ENCODE results near the gene SYT6.

DNA sequence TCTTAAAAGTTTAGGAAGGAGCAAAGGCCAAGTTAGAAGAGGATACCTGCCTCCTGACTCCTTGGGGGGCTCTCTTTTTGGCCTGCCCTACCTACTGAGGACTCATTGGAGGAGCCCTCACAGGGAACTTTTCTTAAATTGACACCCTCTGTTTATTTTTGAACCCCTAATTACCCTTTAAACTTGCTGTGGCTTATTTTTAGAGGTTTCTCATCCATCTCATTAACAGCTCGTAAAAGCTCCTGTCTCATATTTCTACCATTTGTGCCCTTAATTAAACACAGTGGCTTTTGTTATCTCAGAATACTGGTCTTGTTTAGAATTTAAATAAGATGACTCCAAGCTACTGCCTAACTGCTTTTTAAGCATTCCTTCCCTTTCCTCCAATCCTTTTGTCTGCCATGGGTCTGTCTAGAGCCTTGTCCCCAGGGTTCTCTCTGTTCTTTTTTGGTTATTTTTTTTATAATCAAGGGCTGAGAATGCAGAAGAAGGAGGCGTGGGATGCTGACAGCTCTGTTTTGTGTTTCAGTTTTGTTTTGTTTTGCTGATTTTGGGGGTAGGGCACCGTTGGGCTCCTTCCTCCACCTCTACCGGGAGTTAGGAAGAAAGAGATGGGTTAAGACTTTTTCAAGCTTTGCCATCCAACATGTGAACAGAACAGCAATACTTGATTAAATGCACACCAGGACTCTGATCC is 78.0 kb downstream of the SYT6 start:
- no peak for TF ChIP-seq POLR2A (IDR thresholded peaks at IDR 0.05)
- TF ChIP-seq, protein P1, sequence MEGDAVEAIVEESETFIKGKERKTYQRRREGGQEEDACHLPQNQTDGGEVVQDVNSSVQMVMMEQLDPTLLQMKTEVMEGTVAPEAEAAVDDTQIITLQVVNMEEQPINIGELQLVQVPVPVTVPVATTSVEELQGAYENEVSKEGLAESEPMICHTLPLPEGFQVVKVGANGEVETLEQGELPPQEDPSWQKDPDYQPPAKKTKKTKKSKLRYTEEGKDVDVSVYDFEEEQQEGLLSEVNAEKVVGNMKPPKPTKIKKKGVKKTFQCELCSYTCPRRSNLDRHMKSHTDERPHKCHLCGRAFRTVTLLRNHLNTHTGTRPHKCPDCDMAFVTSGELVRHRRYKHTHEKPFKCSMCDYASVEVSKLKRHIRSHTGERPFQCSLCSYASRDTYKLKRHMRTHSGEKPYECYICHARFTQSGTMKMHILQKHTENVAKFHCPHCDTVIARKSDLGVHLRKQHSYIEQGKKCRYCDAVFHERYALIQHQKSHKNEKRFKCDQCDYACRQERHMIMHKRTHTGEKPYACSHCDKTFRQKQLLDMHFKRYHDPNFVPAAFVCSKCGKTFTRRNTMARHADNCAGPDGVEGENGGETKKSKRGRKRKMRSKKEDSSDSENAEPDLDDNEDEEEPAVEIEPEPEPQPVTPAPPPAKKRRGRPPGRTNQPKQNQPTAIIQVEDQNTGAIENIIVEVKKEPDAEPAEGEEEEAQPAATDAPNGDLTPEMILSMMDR (IDR thresholded peaks at IDR 0.05 in 8 of 11, conservative IDR thresholded peaks at IDR 0.05 in 3 of 11) = no peak
- no peak for TF ChIP-seq POLR2AphosphoS5 (IDR thresholded peaks at IDR 0.05)
